Measurements from ENCODE around the gene VWA7. TPM values are rescaled to one million over a fixed set of nuclear protein-coding genes. Genes with fewer than 3 reads are reported as not detected.

Gene VWA7
- total RNA-seq, 1 donor from 2014 or later: 0.62 TPM

GRCh38 chr6:31736768-31737314, 40.3 kb downstream of the VWA7 start:
- no peaks in the 10 kb centered on the region for H3K9me3 Mint-ChIP-seq (ENCODE audit: low read depth)

DNA sequence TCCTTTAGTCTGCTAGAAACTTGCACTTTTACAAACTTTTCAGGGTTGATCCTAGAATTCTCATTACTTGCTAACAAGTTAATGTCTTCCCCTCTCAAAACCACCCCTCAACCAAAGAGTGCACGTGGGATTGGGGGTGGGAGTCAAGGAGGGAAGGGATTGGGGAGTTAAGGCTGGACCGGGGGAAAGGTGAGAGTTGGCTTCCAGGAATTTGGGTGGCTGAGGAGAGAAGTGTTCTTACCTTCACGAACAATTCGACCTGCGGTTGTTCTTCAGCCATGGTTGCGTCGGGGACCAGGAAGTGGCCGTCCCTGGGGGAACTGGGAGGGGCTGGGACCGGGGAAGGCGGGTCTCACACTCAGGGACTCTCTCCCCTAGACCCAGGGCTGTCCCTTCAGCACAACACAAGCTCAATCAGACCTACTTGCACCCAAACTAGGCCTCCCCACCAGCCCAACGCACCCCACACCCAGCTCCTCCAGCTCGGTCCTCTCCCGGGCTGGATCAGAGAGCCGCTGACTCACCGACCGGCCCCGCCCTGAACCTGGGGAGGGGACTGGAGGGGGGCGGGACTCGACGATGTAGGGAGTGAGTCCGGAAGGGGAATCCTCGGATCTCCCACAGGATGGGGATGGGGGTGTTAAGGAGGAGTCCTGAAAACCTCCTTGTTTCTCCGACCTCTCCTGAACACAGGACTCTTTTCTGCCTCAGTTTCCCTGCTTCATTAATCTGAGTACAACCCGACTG, 40.9 kb downstream of the VWA7 start, which contains the start of gene CLIC1:
Gene CLIC1, minus strand, starts transcription at position 510 of the 747 bp plus-strand sequence. Its CDS starts 230 bp downstream, at position 280.
- Mint-ChIP-seq H3K27me3 (ENCODE audit: low read depth) (no peaks in the 10 kb centered on the region), H3K36me3 (ENCODE audit: low read depth) (peaks cover 23% of the 10 kb centered on the region), H3K27ac (ENCODE audit: unreplicated experiment) (peak within 1 kb of the TSS; percentile 97), H3K4me1 (ENCODE audit: low read depth) (peaks cover 64% of the 10 kb centered on the region), H3K9me3 (ENCODE audit: low read depth) (no peaks in the 10 kb centered on the region), H3K4me3 (ENCODE audit: unreplicated experiment) (peak within 1 kb of the TSS; percentile 100)
- DNase-seq (ENCODE audit: low spot score): no peak
- TF ChIP-seq CTCF (IDR thresholded peaks at IDR 0.05): no peak

More at GRCh38 chr6:31736768-31737314, 40.3 kb downstream of the VWA7 start:
- no peak for TF ChIP-seq CTCF (IDR thresholded peaks at IDR 0.05)
- Mint-ChIP-seq H3K27me3 (ENCODE audit: low read depth) (no peaks in the 10 kb centered on the region), H3K27ac (ENCODE audit: unreplicated experiment) (peak overlapping the region; percentile 97), H3K4me3 (ENCODE audit: unreplicated experiment) (peak overlapping the region; percentile 100), H3K4me1 (ENCODE audit: low read depth) (peaks cover 61% of the 10 kb centered on the region), H3K36me3 (ENCODE audit: low read depth) (peaks cover 20% of the 10 kb centered on the region)
- DNase-seq (ENCODE audit: low spot score): no peak

- Mint-ChIP-seq H3K36me3 (ENCODE audit: low read depth) (peaks cover 23% of the 10 kb centered on the region), H3K9me3 (ENCODE audit: low read depth) (no peaks in the 10 kb centered on the region), H3K4me3 (ENCODE audit: unreplicated experiment) (peak overlapping the region; percentile 100), H3K27ac (ENCODE audit: unreplicated experiment) (peak overlapping the region; percentile 97), H3K27me3 (ENCODE audit: low read depth) (no peaks in the 10 kb centered on the region), H3K4me1 (ENCODE audit: low read depth) (peaks cover 68% of the 10 kb centered on the region)
- peak; percentile 7 for TF ChIP-seq CTCF (IDR thresholded peaks at IDR 0.05)
- no peak for DNase-seq (ENCODE audit: low spot score)
Observed at GRCh38 chr6:31734821-31735406, 42.2 kb downstream of the VWA7 start.

GRCh38 chr6:31734247-31734820, 42.8 kb downstream of the VWA7 start:
- Mint-ChIP-seq H3K9me3 (ENCODE audit: low read depth) (no peaks in the 10 kb centered on the region), H3K27me3 (ENCODE audit: low read depth) (no peaks in the 10 kb centered on the region), H3K4me1 (ENCODE audit: low read depth) (peaks cover 65% of the 10 kb centered on the region), H3K4me3 (ENCODE audit: unreplicated experiment) (peak overlapping the region; percentile 100), H3K27ac (ENCODE audit: unreplicated experiment) (peak overlapping the region; percentile 97), H3K36me3 (ENCODE audit: low read depth) (peaks cover 23% of the 10 kb centered on the region)
- DNase-seq (ENCODE audit: low spot score): no peak
- TF ChIP-seq CTCF (IDR thresholded peaks at IDR 0.05): no peak

DNA sequence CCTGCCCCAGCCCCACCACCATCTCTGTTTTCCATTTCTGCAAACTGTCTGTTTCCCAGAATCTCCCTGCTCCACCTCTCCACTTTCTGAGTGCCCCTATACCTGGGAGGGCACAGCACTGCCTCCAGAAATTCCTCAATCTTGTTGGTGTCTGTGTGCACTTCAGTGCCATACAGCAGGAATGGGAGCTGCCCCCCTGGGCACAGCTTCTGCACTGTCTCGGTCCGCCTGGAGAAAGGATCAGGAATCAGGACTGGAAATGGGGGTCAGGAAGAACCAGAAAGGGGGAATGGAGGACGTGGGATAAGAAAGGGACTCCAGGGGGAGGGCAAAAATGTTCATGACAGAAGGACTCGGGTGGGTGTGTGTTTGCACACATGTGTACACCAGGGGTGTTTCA, 43.4 kb downstream of the VWA7 start:
- Mint-ChIP-seq H3K27me3 (ENCODE audit: low read depth) (no peaks in the 10 kb centered on the region), H3K4me1 (ENCODE audit: low read depth) (peaks cover 67% of the 10 kb centered on the region), H3K27ac (ENCODE audit: unreplicated experiment) (peak overlapping the region; percentile 97), H3K36me3 (ENCODE audit: low read depth) (peaks cover 23% of the 10 kb centered on the region), H3K9me3 (ENCODE audit: low read depth) (no peaks in the 10 kb centered on the region), H3K4me3 (ENCODE audit: unreplicated experiment) (peak overlapping the region; percentile 100)
- TF ChIP-seq CTCF (IDR thresholded peaks at IDR 0.05): no peak
- no peak for DNase-seq (ENCODE audit: low spot score)

Data from chondrocyte (in vitro differentiated cells).